ENCODE measurements around the gene ITGB2. TPM values are rescaled to one million over a fixed set of nuclear protein-coding genes. Genes with fewer than 3 reads are reported as not detected.

ITGB2 gene
- total RNA-seq, 2 donors from 2014 or later = 6.8 to 33.1 TPM

DNA sequence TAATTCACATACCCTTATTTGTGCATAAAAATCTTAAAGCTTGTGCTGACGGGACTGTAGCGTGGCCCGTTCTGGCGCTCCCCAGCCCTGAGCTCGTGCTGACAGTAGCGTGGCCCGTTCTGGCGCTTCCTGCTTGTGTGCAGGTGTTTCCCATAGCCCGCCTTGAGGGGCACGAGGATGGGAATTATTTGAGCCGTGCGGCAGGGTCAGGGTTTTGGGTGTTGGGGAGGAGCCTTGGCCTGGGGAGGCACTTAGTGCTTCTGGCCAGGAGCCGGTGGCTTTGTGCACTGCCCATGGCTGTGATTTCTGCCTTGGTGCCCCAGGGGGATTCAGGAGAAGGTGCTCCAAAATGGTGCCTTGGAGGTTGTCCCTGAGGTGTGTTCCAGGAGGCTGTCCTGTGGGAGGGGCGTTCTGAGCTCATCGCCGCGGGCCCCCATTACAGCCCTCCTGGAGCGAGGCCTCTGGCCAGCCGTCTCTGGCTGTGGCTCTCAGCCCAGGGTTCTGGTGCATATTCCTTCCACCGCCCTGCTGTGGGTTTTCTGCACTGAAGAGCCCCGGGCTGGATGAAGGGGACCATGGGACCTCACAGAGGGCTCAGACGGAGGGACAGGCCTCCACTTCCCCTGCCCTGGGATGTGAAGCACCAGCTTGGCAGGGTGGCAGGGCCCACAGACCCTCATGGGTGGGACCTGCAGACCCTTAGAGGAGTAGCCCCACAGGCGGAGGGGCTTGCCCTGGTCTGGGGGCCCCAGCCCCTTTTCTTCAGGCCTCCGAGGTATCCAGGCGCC, 25.7 kb upstream of the ITGB2 start:
- DNase-seq (no peak), ATAC-seq (no peak)
- intact Hi-C loops (cut with DNase I, micrococcal nuclease) = loop anchor here in 1 of 2 donors (5.0 kb wide), 1 partner anchor 191 kb away; no protein-coding TSS in a partner anchor

DNA sequence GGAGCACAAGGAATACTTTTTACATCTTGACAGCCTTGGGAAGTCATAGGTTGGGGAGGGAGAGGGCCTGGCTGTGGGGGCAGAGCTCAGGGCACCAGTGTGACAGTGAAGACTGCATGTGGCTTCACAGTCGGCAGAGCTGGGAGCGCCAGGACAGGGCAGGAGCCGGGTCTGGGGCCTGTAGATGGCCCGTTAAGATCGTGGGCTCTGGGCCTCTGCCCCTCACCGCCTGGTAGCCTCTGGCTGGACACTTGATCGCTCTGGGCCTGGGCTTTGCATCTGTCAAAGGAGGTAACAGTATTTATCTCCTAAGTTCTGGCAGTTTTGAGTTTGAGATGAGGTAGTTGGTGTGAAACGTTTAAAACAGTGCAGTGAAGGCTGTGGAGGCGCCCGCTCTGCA, 23.9 kb upstream of the ITGB2 start:
- intact Hi-C loops (cut with DNase I, micrococcal nuclease) = no loop called here
- DNase-seq = no peak
- ATAC-seq = no peak

DNA sequence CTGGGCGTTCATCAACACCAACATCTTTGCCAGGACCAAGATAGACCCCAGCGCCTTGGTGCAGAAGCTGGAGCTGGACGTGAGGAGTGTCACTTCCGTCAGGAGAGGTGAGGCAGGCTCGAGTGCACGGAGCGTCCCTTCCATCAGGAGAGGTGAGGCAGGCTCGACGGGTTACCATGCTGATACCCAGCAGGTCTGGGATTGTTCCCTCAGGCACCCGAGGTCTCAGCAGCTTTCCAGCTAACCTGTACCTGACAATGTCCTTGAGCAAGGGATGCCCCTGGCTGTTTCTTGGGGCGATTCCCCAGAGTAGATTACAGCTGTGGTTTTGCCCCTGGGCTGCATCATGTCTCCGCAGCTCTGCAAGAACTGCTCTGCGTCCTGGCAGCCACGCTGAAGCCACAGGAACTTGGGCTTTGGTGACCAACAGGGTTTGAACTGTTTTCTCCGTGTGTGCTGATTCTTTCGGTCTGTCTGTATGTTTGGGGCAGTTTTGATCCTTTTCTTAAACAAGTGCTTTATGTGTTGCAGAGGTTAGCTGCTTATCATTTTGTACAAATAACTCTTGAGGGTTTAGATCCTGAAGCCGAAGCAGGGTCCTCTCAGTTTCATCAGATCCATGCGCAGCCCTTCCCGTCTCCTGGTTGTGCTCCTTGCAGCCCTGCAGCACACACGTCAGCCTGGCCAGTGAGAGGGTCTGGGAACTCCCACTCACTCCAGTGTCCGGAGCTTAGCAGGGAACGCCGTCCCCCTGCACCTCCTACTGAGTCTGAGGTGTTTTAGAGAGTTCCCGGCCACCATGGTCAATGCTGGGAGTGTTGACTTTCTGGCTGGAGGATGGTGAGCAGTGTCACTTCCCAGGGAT, 23.2 kb upstream of the ITGB2 start:
- no peak for DNase-seq
- intact Hi-C loops (cut with DNase I, micrococcal nuclease) = loop anchor here in 1 of 2 donors (2.0 kb wide), 1 partner anchor 183 kb away; no protein-coding TSS in a partner anchor
- ATAC-seq = no peak

DNA sequence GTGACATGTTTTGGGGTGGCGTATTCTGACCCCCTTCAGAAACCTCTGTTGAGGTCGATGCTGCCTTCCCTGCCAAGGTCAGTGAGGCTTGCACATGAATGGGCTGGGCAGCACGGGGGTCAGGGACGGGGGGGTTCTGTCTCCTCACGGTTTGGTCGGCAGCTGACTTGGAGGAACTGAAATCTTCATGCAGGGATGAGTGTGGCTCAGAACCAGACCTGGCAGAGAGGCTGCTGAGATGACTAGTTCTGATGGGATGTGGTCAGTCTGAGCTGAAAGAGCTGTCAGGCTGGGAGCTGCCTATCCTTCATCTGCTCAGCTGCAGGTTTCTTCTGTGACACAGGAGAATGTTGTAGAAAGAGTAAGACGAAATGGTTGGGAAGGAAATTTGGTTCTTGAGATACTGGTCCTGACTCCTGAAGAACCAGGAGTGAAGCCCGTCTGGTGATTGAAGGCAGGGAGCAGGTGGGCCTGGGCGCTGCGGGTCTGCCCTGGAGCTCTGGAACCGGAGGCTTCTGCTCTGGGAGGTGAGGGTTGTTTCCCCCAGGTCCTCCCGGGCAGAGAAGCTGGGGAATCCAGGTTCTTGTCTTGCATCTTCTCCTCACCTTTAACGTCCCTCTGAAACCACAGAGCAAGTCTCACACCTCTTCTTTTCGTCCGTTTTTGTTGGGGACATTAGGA, 22.4 kb upstream of the ITGB2 start:
- no peak for DNase-seq
- intact Hi-C loops (cut with DNase I, micrococcal nuclease) = loop anchor here in 1 of 2 donors (2.0 kb wide), 1 partner anchor 184 kb away; no protein-coding TSS in a partner anchor
- ATAC-seq = no peak

DNA sequence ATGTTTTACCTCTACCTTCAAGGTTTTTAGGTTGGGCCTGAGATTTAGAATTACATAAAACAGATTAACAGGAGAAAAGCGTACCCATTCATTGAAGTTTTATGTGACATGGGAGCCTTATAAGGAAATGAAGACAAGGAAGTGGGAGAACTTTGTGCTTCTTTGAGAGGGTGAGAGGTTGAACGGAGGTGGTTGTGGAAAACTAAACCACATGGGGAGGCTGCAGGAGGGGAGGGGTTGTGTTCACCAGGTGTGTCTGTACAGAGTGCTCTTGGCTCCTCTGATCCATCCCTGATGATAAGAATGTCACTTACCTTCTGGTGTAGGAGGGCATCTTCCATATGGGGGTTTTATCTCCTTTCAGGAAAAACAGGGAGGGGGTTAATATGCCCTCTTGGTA, 21.9 kb upstream of the ITGB2 start:
- ATAC-seq = peak; percentile 73
- no peak for DNase-seq

DNA sequence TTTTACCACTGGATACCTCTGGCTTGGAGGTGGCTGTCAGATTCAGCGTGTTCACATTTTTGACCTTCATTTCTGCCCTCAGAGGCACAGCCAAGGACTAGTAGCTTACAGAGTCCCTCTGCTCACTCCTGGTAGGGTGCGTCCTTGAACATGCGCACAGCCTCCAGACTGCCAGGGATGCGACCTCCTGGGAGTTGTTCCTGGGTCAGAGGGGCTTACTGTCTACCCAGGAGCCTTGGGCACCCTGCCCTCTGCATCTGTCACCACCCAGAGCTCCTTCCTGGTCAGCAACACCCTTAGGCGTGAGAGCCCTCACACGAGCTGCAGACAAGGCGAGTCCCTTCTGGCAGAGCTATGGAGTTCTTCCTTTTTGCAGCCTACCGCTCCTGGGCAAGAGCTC, 20.9 kb upstream of the ITGB2 start:
- ATAC-seq (peak; percentile 52), DNase-seq (no peak)
- intact Hi-C loops (cut with DNase I, micrococcal nuclease) = no loop called here

More for the DNA sequence above, 21.9 kb upstream of the ITGB2 start:
- intact Hi-C loops (cut with DNase I, micrococcal nuclease) = loop anchor here in 1 of 2 donors (2.0 kb wide), 1 partner anchor 184 kb away; no protein-coding TSS in a partner anchor

DNA sequence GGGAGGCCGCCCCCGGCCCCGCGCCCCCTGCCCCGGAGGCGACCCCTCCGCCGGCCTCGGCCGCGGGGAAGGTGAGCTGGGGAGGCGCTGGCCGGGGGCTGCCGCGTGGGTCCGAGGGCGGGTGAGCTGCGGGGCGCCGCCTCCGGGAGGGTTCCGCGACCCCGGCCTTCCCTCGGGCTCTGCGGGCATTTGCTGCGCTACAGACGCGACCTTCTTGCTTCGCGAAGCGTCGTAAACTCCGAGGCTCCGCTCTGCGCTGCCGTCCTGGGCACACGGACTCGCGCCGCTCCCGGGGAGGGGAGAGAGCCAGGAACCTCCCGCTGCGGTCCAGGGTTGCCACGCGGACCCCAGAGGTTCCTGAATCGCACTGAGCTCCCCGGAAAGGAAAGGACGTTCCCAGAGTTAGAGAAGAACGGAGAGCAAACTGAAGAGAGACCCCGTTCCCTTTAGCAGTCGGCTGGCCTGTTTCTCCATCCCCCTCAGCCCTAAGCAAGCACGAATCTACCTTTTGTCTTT, 19.5 kb upstream of the ITGB2 start:
- intact Hi-C loops (cut with DNase I, micrococcal nuclease) = no loop called here
- DNase-seq = no peak
- peak; percentile 34 for ATAC-seq

DNA sequence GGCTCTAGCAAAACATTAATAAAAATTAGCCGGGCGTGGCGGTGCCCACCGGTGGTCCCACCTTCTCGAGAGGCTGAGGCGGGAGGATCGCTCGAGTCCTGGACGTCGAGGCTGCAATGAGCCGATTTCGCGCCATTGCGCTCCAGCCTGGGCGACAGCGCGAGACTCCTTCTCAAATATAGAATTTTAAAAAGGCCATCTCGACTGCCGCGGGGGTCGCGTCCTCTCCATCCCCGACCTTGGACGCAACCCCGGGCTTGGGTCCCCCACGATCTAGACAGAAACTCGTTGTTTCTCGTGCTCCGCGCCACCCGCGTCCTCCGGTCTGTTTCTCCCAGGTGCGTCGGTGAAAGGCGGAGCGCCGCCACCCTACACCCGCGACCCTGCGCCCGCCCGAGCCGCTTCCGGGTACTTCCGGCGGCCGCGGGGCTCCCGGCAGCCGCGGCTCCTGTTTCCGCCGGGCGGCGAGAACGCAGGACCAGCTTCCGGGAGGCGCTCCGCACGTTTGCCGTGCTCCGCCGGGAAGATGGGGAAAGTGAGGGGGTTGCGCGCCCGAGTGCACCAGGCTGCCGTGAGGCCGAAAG, 18.9 kb upstream of the ITGB2 start, which contains the start of gene SLX9:
Gene SLX9, plus strand, starts transcription at position 498 of the 584 bp plus-strand sequence. Its CDS starts 29 bp downstream, at position 527.
- peak; percentile 67 to 85 for DNase-seq
- intact Hi-C loops (cut with DNase I, micrococcal nuclease) = loop anchor here in 1 of 2 donors (10.0 kb wide), 1 partner anchor 135 kb away; the partner anchor contains the start of gene UBE2G2
- peak; percentile 84 for ATAC-seq

DNA sequence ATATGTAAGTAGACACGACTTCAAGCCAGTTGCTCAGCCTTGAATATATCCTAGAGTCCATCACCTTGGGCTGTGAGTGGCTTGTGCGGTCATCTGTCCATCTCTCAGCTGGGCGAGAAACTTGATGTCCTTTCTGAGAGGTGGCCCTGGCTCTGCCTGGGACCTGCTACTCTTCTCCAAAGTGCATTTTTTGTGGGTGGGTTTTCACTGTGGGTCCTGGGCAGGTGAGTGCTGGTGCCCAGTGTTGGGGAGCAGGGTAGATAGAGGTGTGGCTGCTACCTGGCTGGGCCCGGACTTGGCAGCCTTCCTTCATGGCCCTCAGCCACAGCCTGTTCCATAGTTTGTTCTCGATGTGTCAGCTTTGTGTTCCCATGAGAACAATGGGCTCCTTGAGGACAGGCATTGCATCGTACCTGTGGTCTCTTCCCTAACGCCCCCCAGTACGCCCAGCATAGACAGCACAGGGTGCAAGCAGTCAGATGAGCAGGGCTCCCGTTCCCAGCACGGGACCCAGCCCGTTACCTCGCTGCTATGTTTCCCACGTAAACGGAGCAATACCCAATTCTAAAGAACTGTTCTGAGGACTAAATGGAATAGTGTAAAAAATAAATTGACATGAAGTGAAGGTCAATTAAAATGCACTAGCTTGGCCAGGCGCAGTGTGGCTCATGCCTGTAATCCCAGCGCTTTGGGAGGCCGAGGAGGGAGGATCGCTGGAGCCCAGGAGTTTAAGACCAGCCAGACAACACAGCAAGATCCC, 18.3 kb upstream of the ITGB2 start:
- no peak for DNase-seq
- no peak for ATAC-seq
- intact Hi-C loops (cut with DNase I, micrococcal nuclease) = loop anchor here in 1 of 2 donors (10.0 kb wide), 1 partner anchor 134 kb away; the partner anchor contains the start of gene UBE2G2

DNA sequence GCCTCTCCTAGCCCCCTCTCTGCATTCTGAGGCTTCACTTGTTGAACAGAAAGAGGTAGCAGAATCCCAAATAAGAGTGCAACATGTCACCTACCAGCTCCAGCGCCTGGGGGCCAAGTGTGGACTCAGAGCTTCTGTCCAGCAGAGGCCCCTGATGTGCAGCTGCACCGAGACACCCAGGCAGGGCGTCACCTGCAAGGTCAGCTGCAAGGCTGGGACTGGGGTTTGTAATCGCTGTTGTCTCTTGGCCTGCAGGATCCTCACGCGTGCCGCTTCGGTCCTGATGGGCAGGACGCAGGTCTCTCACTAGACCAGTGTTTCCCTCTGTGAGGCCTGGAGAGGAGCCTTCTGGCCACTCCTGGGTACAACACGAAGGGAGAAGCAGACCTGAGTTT, 14.8 kb upstream of the ITGB2 start:
- no peak for DNase-seq
- intact Hi-C loops (cut with DNase I, micrococcal nuclease) = loop anchor here in 1 of 2 donors (10.0 kb wide), 1 partner anchor 131 kb away; the partner anchor contains the start of gene UBE2G2
- no peak for ATAC-seq

DNA sequence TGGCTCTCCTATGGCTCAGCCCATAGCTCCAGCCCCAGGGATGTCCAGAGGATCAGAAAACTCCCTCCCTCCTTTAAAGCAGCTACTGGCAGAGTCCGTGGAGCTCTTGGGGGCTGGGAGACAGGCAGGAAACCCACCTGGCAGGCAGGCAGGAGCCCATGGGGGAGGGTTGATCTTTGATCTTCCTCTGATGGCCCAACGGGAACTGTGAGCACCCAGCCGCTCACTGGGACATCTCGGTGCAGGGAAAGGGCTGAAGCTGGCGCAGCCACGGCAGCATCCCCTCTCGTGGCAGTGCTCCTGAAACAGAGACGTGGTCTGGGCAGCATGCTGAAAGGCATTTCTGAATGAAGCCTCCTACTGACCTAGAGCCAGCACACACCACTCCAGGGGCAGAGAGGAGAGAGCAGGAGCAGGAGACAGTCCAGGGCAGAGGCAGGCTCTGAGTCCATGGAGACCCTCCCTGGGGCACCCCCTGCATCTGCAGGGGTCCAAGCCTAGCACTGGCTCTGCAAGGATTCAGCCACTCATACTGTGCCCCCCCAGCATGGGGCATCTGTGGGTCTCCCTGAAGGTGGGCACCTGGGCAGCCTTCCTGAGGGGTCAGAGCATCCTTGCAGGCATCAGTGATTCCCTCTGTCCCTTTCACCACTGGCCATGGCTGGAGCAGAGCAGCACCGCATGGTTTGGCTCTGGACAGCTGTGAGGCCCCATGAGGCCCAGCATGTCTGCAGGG, 14.3 kb upstream of the ITGB2 start:
- no peak for DNase-seq
- ATAC-seq = no peak
- intact Hi-C loops (cut with DNase I, micrococcal nuclease) = loop anchor here in 1 of 2 donors (5.0 to 10.0 kb wide), 2 partner anchors 43 to 130 kb away; partner anchors contain the start of gene UBE2G2

DNA sequence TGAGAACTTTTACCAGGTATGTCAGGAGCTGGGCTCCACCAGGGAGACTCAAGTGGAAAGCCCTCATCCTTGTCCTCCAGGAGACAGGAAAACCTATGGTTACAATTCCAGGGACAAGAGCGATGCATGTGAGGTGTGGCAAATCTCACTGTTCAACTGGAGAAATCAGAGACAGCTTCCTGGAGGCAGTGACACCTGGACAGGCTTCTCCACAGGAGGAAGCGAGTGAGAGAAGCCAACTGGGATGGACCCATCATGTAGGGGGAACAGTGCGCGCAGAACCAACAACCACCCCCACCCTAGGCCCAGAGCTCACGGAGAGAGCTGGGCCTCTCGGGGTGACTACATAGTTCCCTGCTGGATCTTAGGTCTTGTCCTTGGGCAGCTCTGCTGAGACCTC, 13.6 kb upstream of the ITGB2 start:
- no peak for DNase-seq
- ATAC-seq = no peak
- intact Hi-C loops (cut with DNase I, micrococcal nuclease) = loop anchor here in 1 of 2 donors (5.0 to 10.0 kb wide), 2 partner anchors 42 to 129 kb away; partner anchors contain the start of gene UBE2G2

DNA sequence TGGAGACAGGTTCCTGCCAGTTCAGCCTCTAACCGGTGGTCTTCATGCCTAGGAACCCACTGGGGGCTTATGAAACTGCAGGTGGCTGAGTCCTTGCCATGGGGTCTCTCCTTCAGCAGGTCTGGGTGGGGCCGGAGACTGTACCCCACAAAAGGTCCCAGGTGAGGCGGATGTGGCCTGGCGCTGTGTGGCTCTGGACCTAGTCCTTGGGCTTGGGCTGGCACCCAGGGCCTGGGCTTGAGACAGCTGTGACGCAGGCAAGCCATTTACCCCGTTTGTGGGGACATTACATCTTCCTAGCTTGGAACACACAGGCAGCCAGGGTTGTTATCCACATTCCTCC, 13.2 kb upstream of the ITGB2 start:
- DNase-seq (no peak), ATAC-seq (no peak)
- intact Hi-C loops (cut with DNase I, micrococcal nuclease) = loop anchor here in 1 of 2 donors (5.0 to 10.0 kb wide), 2 partner anchors 42 to 129 kb away; partner anchors contain the start of gene UBE2G2

DNA sequence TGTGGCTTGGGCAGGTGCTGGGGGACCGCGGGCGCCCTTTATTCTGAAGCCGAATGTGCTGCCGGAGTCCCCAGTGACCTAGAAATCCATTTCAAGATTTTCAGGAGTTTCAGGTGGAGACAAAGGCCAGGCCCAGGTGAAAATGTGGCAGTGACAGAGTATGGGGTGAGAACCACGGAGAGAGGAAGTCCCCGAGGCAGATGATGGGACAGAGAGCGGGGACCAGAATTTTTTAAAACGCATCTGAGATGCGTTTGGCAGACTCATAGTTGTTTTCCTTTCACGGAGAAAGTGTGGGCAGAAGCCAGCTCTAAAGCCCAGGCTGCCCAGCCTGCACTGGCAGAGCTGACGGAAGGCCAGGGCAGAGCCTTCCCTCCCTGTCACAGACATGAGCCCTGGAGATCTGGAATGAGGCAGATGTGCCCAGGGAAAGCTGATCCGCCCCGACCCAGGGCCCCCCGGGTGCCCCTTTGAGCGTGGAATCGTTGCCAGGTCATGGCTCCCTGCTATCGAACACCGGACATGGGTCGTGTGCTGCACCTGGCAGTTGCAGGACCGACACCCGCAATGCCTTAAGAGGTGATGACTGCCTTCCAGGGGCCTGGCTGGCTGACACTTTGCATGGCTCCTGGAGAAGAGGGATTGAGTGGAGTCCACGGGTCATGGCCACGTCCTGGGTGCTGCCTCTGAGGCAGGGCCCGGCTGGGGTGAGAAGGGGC, 12.7 kb upstream of the ITGB2 start:
- ATAC-seq (no peak), DNase-seq (no peak)
- intact Hi-C loops (cut with DNase I, micrococcal nuclease) = loop anchor here in 1 of 2 donors (5.0 to 10.0 kb wide), 2 partner anchors 41 to 129 kb away; partner anchors contain the start of gene UBE2G2

DNA sequence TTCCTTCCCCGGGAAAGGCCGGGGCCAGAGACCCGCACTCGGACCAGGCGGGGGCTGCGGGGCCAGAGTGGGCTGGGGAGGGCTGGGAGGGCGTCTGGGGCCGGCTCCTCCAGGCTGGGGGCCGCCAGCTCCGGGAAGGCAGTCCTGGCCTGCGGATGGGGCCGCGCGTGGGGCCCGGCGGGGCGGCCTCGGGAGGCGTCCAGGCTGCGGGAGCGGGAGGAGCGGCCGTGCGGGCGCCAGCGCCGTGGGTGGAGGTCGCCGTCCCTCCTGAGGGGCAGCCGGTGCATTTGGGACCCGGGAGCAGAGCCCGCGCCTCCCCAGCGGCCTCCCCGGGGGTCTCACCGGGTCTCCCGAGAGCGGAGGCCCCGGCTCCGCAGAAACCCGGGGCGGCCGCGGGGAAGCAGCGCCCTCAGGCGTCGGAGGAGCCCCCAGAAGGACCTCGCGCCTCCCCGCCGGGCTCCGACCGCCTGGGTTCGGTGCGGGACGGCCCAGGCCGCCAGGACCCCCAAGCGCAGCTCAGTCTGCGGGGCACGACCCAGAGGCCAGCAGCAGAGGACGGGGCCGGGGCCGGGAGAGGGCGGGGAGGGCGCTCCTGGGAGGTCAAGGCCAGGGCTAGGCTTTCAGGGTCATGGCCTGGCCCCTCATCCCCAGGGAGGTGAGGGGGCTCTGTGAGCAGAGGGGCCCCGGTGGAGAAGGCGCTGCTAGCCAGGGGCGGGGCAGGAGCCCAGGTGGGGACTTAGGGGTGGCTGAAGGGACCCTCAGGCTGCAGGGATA, 11.9 kb upstream of the ITGB2 start:
- DNase-seq (peak in 1 of 2 donors; percentile 72), ATAC-seq (peak; percentile 66)
- intact Hi-C loops (cut with DNase I, micrococcal nuclease) = loop anchor here in 1 of 2 donors (5.0 to 10.0 kb wide), 2 partner anchors 40 to 128 kb away; partner anchors contain the start of gene UBE2G2

Data from left colon (tissue), 2 donors.